ENCODE results near the gene STAT4.

The STAT4 gene, protein sequence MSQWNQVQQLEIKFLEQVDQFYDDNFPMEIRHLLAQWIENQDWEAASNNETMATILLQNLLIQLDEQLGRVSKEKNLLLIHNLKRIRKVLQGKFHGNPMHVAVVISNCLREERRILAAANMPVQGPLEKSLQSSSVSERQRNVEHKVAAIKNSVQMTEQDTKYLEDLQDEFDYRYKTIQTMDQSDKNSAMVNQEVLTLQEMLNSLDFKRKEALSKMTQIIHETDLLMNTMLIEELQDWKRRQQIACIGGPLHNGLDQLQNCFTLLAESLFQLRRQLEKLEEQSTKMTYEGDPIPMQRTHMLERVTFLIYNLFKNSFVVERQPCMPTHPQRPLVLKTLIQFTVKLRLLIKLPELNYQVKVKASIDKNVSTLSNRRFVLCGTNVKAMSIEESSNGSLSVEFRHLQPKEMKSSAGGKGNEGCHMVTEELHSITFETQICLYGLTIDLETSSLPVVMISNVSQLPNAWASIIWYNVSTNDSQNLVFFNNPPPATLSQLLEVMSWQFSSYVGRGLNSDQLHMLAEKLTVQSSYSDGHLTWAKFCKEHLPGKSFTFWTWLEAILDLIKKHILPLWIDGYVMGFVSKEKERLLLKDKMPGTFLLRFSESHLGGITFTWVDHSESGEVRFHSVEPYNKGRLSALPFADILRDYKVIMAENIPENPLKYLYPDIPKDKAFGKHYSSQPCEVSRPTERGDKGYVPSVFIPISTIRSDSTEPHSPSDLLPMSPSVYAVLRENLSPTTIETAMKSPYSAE

DNA sequence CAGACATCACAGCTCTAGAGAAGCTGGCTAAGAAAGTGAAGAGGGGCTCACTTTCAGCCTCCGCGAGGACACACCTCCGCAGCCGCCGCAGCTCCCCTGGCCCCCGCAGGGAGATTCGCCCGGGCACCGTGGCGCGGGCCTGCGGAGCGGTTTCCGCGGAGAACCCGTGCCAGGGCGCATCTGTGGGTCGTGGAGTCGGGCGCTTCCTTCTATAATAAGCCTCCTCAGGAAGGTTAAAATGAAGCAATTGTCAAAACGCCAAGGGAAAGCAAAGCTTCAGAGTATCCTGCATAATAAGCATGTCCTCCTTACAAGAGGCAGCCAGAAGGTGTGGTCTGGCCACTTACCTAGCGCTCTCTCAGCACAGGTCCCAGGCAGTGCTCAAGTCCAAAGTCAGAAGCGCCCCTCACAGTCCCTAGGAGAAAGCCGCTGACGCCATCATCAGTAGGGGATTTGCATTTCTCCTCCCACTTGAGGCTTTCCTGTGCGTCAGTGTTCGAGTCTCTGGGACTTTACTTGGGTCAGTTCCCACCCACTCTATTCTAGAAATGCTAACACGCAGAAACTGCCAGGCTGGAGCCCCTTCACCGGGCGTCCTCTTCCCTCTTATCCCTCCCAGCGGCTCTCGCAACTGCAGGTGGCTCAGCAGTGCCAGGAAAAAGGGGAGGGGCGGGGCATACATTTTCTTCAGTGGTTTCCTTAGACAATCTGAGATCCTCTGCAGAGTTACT is at the start of gene STAT4:
Gene STAT4, minus strand, starts transcription at position 395 of the 731 bp plus-strand sequence. CDS start 2,791 bp downstream, outside the sequence.
- H3K9me3 ChIP-seq (replicated peaks; ENCODE audit: insufficient read depth, low read length), result no peaks in the 10 kb centered on the region
- H3K27ac ChIP-seq (ENCODE audit: low read length), result peak within 1 kb of the TSS; percentile 93
- H4K20me1 ChIP-seq (ENCODE audit: insufficient read depth, low read length), result no peaks in the 10 kb centered on the region
- peaks cover 19% of the 10 kb centered on the region for H3F3A ChIP-seq (ENCODE audit: insufficient read depth, low read length)
- H3K4me1 ChIP-seq (ENCODE audit: low read length), result peaks cover 36% of the 10 kb centered on the region
- H3K36me3 ChIP-seq (replicated peaks; ENCODE audit: insufficient read depth, low read length), result no peaks in the 10 kb centered on the region
- H2AFZ ChIP-seq (ENCODE audit: low read length), result peak within 1 kb of the TSS; percentile 75
- peak within 1 kb of the TSS; percentile 91 for H3K9ac ChIP-seq (ENCODE audit: low read length)
- peak within 1 kb of the TSS; percentile 85 for H3K4me3 ChIP-seq (ENCODE audit: low read length)
- no peak for TF ChIP-seq EZH2phosphoT487 (IDR thresholded peaks at IDR 0.05; ENCODE audit: low read length)
- TF ChIP-seq, protein P1, sequence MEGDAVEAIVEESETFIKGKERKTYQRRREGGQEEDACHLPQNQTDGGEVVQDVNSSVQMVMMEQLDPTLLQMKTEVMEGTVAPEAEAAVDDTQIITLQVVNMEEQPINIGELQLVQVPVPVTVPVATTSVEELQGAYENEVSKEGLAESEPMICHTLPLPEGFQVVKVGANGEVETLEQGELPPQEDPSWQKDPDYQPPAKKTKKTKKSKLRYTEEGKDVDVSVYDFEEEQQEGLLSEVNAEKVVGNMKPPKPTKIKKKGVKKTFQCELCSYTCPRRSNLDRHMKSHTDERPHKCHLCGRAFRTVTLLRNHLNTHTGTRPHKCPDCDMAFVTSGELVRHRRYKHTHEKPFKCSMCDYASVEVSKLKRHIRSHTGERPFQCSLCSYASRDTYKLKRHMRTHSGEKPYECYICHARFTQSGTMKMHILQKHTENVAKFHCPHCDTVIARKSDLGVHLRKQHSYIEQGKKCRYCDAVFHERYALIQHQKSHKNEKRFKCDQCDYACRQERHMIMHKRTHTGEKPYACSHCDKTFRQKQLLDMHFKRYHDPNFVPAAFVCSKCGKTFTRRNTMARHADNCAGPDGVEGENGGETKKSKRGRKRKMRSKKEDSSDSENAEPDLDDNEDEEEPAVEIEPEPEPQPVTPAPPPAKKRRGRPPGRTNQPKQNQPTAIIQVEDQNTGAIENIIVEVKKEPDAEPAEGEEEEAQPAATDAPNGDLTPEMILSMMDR (IDR thresholded peaks at IDR 0.05; ENCODE audit: low read length), result no peak
- no peak for TF ChIP-seq EZH2 (optimal IDR thresholded peaks at IDR 0.05; ENCODE audit: low read depth, low read length)
- H3K27me3 ChIP-seq (replicated peaks; ENCODE audit: insufficient read depth, low read length), result no peaks in the 10 kb centered on the region
- peak within 1 kb of the TSS; percentile 75 for H3K4me2 ChIP-seq (ENCODE audit: low read depth, low read length)
- H3K9me2 ChIP-seq (replicated peaks; ENCODE audit: insufficient read depth, low read length), result no peaks in the 10 kb centered on the region
- no peaks in the 10 kb centered on the region for H3K79me2 ChIP-seq (ENCODE audit: low read length)
- peak; percentile 84 for DNase-seq

DNA sequence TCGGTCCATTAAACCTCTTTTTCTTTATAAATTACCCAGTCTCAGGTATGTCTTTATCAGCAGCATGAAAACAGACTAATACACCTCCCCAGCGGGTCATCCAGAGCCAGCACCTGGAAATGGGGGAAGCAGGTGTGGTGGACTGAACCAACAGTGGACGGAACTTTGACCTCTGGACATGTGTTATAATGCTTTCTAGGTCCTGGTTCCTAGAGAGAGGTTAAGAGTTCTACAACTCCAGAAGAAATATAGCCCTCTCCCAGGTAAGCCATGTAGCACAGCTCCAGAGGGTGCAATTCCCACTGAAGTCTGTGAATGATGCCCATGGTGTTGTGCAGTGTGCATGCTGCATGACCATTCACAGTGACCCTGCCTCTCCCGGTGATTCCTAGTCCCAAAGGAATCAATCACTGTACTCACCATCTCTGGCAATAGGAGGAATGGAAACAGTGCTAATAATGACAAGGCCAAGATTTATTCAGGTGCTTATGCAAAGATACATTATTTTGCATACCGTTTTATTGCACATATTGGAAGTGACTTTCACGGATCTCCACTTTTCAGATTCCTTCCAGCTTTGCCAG is 49.2 kb upstream of the STAT4 start:
- no peak overlapping the region for H3K4me2 ChIP-seq (ENCODE audit: low read depth, low read length)
- H3K4me1 ChIP-seq (ENCODE audit: low read length), result 0 out of 2 replicates have a peak, but pooled peaks cover 2% of the 10 kb centered on the region
- no peaks in the 10 kb centered on the region for H3K79me2 ChIP-seq (ENCODE audit: low read length)
- no peak overlapping the region for H2AFZ ChIP-seq (ENCODE audit: low read length)
- no peak overlapping the region for H3K9ac ChIP-seq (ENCODE audit: low read length)
- H3K36me3 ChIP-seq (replicated peaks; ENCODE audit: insufficient read depth, low read length), result no peaks in the 10 kb centered on the region
- no peak overlapping the region for H3K4me3 ChIP-seq (ENCODE audit: low read length)
- no peak for DNase-seq
- H3K9me2 ChIP-seq (replicated peaks; ENCODE audit: insufficient read depth, low read length), result no peaks in the 10 kb centered on the region
- H3F3A ChIP-seq (ENCODE audit: insufficient read depth, low read length), result no peaks in the 10 kb centered on the region; the same call in 1 of the 2 replicates
- no peaks in the 10 kb centered on the region for H4K20me1 ChIP-seq (ENCODE audit: insufficient read depth, low read length)
- TF ChIP-seq EZH2phosphoT487 (IDR thresholded peaks at IDR 0.05; ENCODE audit: low read length) (no peak), EZH2 (optimal IDR thresholded peaks at IDR 0.05; ENCODE audit: low read depth, low read length) (no peak)
- TF ChIP-seq, protein P1 (IDR thresholded peaks at IDR 0.05; ENCODE audit: low read length), result no peak
- H3K27me3 ChIP-seq (replicated peaks; ENCODE audit: insufficient read depth, low read length), result no peaks in the 10 kb centered on the region
- H3K9me3 ChIP-seq (replicated peaks; ENCODE audit: insufficient read depth, low read length), result no peaks in the 10 kb centered on the region
- no peak overlapping the region for H3K27ac ChIP-seq (ENCODE audit: low read length)

DNA sequence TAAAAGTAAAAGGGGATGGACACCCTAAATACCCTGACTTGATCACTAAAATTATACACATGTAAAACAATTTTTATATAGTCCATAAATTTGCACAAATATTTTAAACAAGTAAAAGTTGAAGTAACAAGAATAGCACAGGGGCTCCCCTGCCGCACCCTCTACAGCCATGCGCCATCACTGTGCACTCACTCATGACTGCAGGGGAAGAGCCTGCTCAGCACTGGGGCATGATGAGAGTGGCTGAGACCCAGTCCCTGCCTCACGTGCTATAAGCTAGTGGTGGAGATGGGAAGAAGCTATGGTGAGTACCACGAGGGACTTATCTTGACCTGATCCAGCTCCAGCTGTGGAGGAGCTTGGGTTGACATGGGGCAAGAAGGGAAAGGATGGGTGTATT is 47.5 kb upstream of the STAT4 start:
- H3K79me2 ChIP-seq (ENCODE audit: low read length), result no peaks in the 10 kb centered on the region
- H3K9me3 ChIP-seq (replicated peaks; ENCODE audit: insufficient read depth, low read length), result no peaks in the 10 kb centered on the region
- no peak for DNase-seq
- no peak overlapping the region for H3K27ac ChIP-seq (ENCODE audit: low read length)
- H2AFZ ChIP-seq (ENCODE audit: low read length), result no peak overlapping the region
- H3K4me1 ChIP-seq (ENCODE audit: low read length), result peaks cover 18% of the 10 kb centered on the region
- no peaks in the 10 kb centered on the region for H3K27me3 ChIP-seq (replicated peaks; ENCODE audit: insufficient read depth, low read length)
- H3K4me3 ChIP-seq (ENCODE audit: low read length), result no peak overlapping the region
- peaks cover 7% of the 10 kb centered on the region for H3F3A ChIP-seq (ENCODE audit: insufficient read depth, low read length)
- H3K4me2 ChIP-seq (ENCODE audit: low read depth, low read length), result no peak overlapping the region
- TF ChIP-seq, protein P1 (IDR thresholded peaks at IDR 0.05; ENCODE audit: low read length), result no peak
- TF ChIP-seq EZH2 (optimal IDR thresholded peaks at IDR 0.05; ENCODE audit: low read depth, low read length) (no peak), EZH2phosphoT487 (IDR thresholded peaks at IDR 0.05; ENCODE audit: low read length) (no peak)
- no peaks in the 10 kb centered on the region for H3K9me2 ChIP-seq (replicated peaks; ENCODE audit: insufficient read depth, low read length)
- no peaks in the 10 kb centered on the region for H3K36me3 ChIP-seq (replicated peaks; ENCODE audit: insufficient read depth, low read length)
- H4K20me1 ChIP-seq (ENCODE audit: insufficient read depth, low read length), result no peaks in the 10 kb centered on the region
- H3K9ac ChIP-seq (ENCODE audit: low read length), result no peak overlapping the region

All from MM.1S (cell line).